SK-N-SH treated with all-trans-retinoic acid at 6 μM for 48 hours (cell line): Measurements from ENCODE around the gene EMC10.
"Not testable (repeated sequence)": the region's sequence is repeated elsewhere in the genome, so short reads cannot be mapped to it uniquely, and the experiment has no call there.

ENCODE experiments used
- ATAC-seq: fragments of 200-7000 bp; cut with Tn5 transposase; 3 replicates; pipeline ENCODE4 v1.9.1; 2020; ENCODE audit warnings: mild to moderate bottlenecking, moderate library complexity
- ARNTL ChIP-seq: fragments of 450-650 bp; formaldehyde crosslinking; IDR thresholded peaks from 2 replicates; pipeline ENCODE4 v1.5.0; 2020; ENCODE audit warnings: low read depth, mild to moderate bottlenecking, moderate library complexity, borderline replicate concordance
- BACH2 ChIP-seq: fragments of 250-450 bp; sonication (Bioruptor Pico); IDR thresholded peaks from 2 replicates; pipeline ENCODE4 v1.9.0; 2021; ENCODE audit warnings: mild to moderate bottlenecking, borderline replicate concordance
- CREB5 ChIP-seq: fragments of 250-450 bp; sonication (Bioruptor Pico); IDR thresholded peaks from 2 replicates; pipeline ENCODE4 v1.5.1; 2020; ENCODE audit warnings: low read depth, mild to moderate bottlenecking, moderate library complexity
- CSDC2 ChIP-seq: fragments of 250-450 bp; sonication (Bioruptor Pico); IDR thresholded peaks from 2 replicates; pipeline ENCODE4 v1.5.0; 2020; ENCODE audit warnings: mild to moderate bottlenecking, moderate library complexity
- ESRRG ChIP-seq: fragments of 250-450 bp; sonication (Bioruptor Pico); IDR thresholded peaks from 2 replicates; pipeline ENCODE4 v1.6.1; 2021; ENCODE audit warnings: mild to moderate bottlenecking
- GLIS3 ChIP-seq: fragments of 250-450 bp; sonication (Bioruptor Pico); IDR thresholded peaks from 2 replicates; pipeline ENCODE4 v1.5.0; 2020; ENCODE audit warnings: mild to moderate bottlenecking, moderate library complexity
- ISL1 ChIP-seq: fragments of 250-450 bp; sonication (Bioruptor Pico); IDR thresholded peaks from 2 replicates; pipeline ENCODE4 v2.1.2; 2022; ENCODE audit warnings: mild to moderate bottlenecking, moderate library complexity
- OSR1 ChIP-seq: fragments of 250-450 bp; sonication (Bioruptor Pico); IDR thresholded peaks from 2 replicates; pipeline ENCODE4 v1.8.0; 2022; ENCODE audit warnings: moderate library complexity, mild to moderate bottlenecking, inconsistent platforms
- PATZ1 ChIP-seq: fragments of 250-450 bp; sonication (Bioruptor Pico); IDR thresholded peaks from 2 replicates; pipeline ENCODE4 v1.8.0; 2020; ENCODE audit warnings: mild to moderate bottlenecking, moderate library complexity, borderline replicate concordance
- PPARA ChIP-seq: fragments of 250-450 bp; sonication (Bioruptor Pico); IDR thresholded peaks from 2 replicates; pipeline ENCODE4 v1.5.0; 2020; ENCODE audit warnings: mild to moderate bottlenecking, borderline replicate concordance
- RARB ChIP-seq: fragments of 250-450 bp; sonication (Bioruptor Pico); IDR thresholded peaks from 2 replicates; pipeline ENCODE4 v1.8.0; 2021; ENCODE audit warnings: mild to moderate bottlenecking, moderate library complexity
- SNAI2 ChIP-seq: fragments of 250-450 bp; sonication (Bioruptor Pico); IDR thresholded peaks from 2 replicates; pipeline ENCODE4 v1.5.0; 2020; ENCODE audit warnings: mild to moderate bottlenecking, moderate library complexity
- TCF4 ChIP-seq: fragments of 250-450 bp; sonication (Bioruptor Pico); IDR thresholded peaks from 2 replicates; pipeline ENCODE4 v1.8.0; 2021; ENCODE audit warnings: mild to moderate bottlenecking, moderate library complexity, borderline replicate concordance
- TOX ChIP-seq: fragments of 250-450 bp; sonication (Bioruptor Pico); IDR thresholded peaks from 2 replicates; pipeline ENCODE4 v1.8.0; 2021; ENCODE audit warnings: mild to moderate bottlenecking, moderate library complexity, borderline replicate concordance
- ZC3H10 ChIP-seq: fragments of 250-450 bp; sonication (Bioruptor Pico); IDR thresholded peaks from 2 replicates; pipeline ENCODE4 v1.5.1; 2021; ENCODE audit warnings: mild to moderate bottlenecking, moderate library complexity
- ZFP30 ChIP-seq: fragments of 450-650 bp; formaldehyde crosslinking; IDR thresholded peaks from 2 replicates; pipeline ENCODE4 v1.5.0; 2022; ENCODE audit warnings: mild to moderate bottlenecking, moderate library complexity
- ZNF565 ChIP-seq: fragments of 450-650 bp; formaldehyde crosslinking; conservative IDR thresholded peaks from 2 replicates; pipeline ENCODE4 v1.5.0; 2020; ENCODE audit warnings: low read depth, mild to moderate bottlenecking, moderate library complexity
- ZNF70 ChIP-seq: fragments of 450-650 bp; formaldehyde crosslinking; IDR thresholded peaks from 2 replicates; pipeline ENCODE4 v1.5.0; 2020; ENCODE audit warnings: mild to moderate bottlenecking, moderate library complexity
- ZNF8 ChIP-seq: fragments of 450-650 bp; formaldehyde crosslinking; IDR thresholded peaks from 2 replicates; pipeline ENCODE4 v1.5.0; 2020; ENCODE audit warnings: mild to moderate bottlenecking, moderate library complexity
- TF ChIP-seq, protein P1 (sequence below): fragments of 250-450 bp; sonication (Bioruptor Pico); IDR thresholded peaks from 2 replicates; pipeline ENCODE4 v1.8.0; 2021; ENCODE audit warnings: low read depth, mild to moderate bottlenecking, moderate library complexity, borderline replicate concordance
- TF ChIP-seq, protein P2 (sequence below): fragments of 250-450 bp; sonication (Bioruptor Pico); IDR thresholded peaks from 2 replicates; pipeline ENCODE4 v1.5.1; 2021; ENCODE audit warnings: mild to moderate bottlenecking, moderate library complexity
- TF ChIP-seq, protein P3 (sequence below): fragments of 250-450 bp; sonication (Bioruptor Pico); IDR thresholded peaks from 2 replicates; pipeline ENCODE4 v1.5.0; 2020; ENCODE audit warnings: mild to moderate bottlenecking, moderate library complexity

Gene EMC10

DNA sequence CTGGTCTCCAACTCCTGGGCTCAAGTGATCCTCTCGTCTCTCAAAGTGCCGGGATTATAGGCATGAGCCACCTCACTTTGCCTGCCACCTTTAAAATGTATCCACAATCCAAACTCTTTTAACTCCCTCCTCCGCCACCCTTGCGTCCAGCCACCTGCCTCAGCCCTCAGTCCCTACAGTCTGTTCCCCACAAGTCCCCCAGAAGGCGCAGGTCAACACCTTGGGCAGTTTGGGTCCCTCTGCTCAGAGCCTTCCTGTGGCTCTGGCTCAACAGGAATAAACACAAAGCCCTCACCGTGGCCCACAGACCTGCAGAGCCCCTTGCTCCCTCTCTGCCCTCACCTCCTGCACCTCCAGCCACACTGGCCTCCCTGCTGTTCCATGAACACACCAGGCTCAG is 7.5 kb upstream of the EMC10 start:
- no peak for ATAC-seq
- TF ChIP-seq ZC3H10 (no peak), ESRRG (CRISPR knock-in tag) (no peak), ARNTL (CRISPR knock-in tag) (no peak), ZNF565 (CRISPR knock-in tag) (no peak), SNAI2 (no peak), BACH2 (CRISPR knock-in tag) (no peak)
- TF ChIP-seq, all 23 proteins: peak for 0

- ATAC-seq, result not testable (repeated sequence)
These were observed 3.0 kb upstream of the EMC10 start for GRCh38 chr19:50473336-50473735.

DNA sequence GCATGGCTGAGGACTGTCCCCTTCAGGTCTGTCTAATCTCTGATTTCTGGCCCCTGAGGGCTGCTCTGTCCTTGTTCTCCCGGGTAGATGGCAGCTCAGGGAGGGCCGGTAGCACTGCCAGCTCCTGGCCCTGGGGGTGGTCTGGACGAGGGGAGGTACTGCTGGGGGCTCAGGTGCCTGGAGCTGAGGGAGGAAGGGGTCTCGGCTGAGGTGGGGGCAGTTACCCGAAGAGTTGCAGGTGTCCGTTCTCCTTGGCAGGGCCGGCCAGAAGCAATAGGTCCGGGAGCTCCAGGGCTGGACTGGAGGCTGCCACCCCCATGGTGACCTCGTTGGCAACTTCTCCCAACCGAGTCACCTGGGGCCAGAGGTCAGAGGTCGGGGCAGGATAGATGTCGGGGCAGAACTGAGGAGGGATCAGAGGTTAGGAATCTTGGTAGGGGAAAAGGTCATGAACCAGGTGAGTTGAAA is 1.2 kb upstream of the EMC10 start:
- TF ChIP-seq GLIS3 (CRISPR knock-in tag) (no peak), CSDC2 (no peak), PATZ1 (CRISPR knock-in tag) (no peak), RARB (CRISPR knock-in tag) (no peak), SNAI2 (no peak), CREB5 (CRISPR knock-in tag) (no peak), ZNF70 (no peak), PPARA (CRISPR knock-in tag) (no peak), ZC3H10 (no peak), TCF4 (CRISPR knock-in tag) (no peak), ESRRG (CRISPR knock-in tag) (no peak), ZFP30 (CRISPR knock-in tag) (no peak), ARNTL (CRISPR knock-in tag) (no peak), OSR1 (no peak), ZNF8 (CRISPR knock-in tag) (no peak), BACH2 (CRISPR knock-in tag) (no peak), TOX (CRISPR knock-in tag) (no peak), ISL1 (CRISPR knock-in tag) (no peak)
- TF ChIP-seq, protein P1, sequence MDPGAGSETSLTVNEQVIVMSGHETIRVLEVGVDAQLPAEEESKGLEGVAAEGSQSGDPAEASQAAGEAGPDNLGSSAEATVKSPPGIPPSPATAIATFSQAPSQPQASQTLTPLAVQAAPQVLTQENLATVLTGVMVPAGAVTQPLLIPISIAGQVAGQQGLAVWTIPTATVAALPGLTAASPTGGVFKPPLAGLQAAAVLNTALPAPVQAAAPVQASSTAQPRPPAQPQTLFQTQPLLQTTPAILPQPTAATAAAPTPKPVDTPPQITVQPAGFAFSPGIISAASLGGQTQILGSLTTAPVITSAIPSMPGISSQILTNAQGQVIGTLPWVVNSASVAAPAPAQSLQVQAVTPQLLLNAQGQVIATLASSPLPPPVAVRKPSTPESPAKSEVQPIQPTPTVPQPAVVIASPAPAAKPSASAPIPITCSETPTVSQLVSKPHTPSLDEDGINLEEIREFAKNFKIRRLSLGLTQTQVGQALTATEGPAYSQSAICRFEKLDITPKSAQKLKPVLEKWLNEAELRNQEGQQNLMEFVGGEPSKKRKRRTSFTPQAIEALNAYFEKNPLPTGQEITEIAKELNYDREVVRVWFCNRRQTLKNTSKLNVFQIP (CRISPR knock-in tag), result no peak
- TF ChIP-seq, protein P2, sequence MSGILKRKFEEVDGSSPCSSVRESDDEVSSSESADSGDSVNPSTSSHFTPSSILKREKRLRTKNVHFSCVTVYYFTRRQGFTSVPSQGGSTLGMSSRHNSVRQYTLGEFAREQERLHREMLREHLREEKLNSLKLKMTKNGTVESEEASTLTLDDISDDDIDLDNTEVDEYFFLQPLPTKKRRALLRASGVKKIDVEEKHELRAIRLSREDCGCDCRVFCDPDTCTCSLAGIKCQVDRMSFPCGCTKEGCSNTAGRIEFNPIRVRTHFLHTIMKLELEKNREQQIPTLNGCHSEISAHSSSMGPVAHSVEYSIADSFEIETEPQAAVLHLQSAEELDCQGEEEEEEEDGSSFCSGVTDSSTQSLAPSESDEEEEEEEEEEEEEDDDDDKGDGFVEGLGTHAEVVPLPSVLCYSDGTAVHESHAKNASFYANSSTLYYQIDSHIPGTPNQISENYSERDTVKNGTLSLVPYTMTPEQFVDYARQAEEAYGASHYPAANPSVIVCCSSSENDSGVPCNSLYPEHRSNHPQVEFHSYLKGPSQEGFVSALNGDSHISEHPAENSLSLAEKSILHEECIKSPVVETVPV (CRISPR knock-in tag), result no peak
- no peak for ATAC-seq

DNA sequence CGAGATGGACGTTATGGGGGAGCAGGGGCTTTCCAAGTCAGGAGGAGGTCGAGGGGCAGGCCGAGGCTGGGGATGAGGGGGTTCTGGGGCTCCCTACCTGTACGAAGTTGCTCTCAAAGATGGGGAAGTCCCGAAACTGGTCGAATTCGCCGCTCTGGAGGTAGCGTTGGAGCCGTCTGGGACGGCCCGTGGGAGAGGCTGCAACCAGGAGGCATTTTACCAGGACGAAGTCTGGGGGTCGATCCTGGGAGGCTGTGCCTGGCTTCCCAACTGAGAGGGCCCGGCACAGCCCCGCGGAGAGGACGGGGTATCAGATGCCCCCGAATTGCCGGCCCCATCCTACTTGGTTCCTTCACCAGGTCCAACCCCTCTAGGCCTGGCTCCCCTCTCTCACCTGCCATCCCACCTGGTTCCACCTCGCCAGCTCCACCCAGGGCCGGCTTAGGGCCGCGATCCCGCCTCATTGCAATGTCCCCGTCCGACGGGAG is 527 bp upstream of the EMC10 start:
- ATAC-seq, result no peak; the same call in 2 of the 3 replicates
- TF ChIP-seq ZC3H10, result no peak
- no peak for TF ChIP-seq ISL1 (CRISPR knock-in tag)
- TF ChIP-seq, protein P3, sequence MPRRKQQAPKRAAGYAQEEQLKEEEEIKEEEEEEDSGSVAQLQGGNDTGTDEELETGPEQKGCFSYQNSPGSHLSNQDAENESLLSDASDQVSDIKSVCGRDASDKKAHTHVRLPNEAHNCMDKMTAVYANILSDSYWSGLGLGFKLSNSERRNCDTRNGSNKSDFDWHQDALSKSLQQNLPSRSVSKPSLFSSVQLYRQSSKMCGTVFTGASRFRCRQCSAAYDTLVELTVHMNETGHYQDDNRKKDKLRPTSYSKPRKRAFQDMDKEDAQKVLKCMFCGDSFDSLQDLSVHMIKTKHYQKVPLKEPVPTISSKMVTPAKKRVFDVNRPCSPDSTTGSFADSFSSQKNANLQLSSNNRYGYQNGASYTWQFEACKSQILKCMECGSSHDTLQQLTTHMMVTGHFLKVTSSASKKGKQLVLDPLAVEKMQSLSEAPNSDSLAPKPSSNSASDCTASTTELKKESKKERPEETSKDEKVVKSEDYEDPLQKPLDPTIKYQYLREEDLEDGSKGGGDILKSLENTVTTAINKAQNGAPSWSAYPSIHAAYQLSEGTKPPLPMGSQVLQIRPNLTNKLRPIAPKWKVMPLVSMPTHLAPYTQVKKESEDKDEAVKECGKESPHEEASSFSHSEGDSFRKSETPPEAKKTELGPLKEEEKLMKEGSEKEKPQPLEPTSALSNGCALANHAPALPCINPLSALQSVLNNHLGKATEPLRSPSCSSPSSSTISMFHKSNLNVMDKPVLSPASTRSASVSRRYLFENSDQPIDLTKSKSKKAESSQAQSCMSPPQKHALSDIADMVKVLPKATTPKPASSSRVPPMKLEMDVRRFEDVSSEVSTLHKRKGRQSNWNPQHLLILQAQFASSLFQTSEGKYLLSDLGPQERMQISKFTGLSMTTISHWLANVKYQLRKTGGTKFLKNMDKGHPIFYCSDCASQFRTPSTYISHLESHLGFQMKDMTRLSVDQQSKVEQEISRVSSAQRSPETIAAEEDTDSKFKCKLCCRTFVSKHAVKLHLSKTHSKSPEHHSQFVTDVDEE (CRISPR knock-in tag), result no peak
- TF ChIP-seq PPARA (CRISPR knock-in tag), result no peak
- no peak for TF ChIP-seq ZNF8 (CRISPR knock-in tag)
- no peak for TF ChIP-seq SNAI2
- TF ChIP-seq BACH2 (CRISPR knock-in tag), result no peak
- TF ChIP-seq, protein P2 (CRISPR knock-in tag), result no peak
- no peak for TF ChIP-seq CREB5 (CRISPR knock-in tag)
- TF ChIP-seq, protein P1 (CRISPR knock-in tag), result no peak
- TF ChIP-seq CSDC2, result no peak
